Hepatic stellate cell (primary cell): ENCODE results near the gene MMP8.
"Not testable (repeated sequence)": the region's sequence is repeated elsewhere in the genome, so short reads cannot be mapped to it uniquely, and the experiment has no call there.

Experiments used
- DNase-seq: peaks from one replicate; pipeline ENCODE4 v3.0.0; 2011; ENCODE audit warnings: low spot score

Gene MMP8

DNA sequence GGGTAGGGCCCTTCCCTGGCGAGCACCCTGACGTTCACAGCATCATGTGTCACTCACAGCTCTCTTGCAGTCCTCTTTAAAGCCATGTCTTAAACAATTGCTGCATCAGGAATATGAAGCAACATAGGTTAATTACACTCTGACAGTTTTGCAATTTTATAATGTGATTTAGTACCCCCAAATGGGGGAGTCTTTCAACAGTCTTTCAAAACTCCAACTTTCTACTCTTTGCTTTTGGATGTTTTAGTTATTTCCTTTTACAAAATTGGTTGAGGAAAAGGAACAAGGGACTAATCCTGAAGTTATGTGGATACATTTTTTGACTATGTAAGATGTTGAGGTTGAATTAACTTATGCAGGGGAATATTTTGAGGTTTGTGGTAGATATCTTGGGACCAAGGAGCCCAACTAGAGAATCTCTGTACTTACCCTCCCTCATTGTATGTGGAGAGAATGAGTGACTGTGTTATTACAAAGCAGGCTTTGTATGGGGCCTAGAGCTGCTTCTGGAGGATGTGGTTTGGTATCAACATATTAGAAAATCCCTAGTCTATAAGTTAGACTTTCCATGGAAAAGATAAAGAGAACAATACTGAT is at the start of gene MMP8:
Gene MMP8 (minus strand): TSS at position 51 of the 597 bp plus-strand sequence. CDS start 99 bp downstream, outside the sequence.
- DNase-seq: no peak

DNA sequence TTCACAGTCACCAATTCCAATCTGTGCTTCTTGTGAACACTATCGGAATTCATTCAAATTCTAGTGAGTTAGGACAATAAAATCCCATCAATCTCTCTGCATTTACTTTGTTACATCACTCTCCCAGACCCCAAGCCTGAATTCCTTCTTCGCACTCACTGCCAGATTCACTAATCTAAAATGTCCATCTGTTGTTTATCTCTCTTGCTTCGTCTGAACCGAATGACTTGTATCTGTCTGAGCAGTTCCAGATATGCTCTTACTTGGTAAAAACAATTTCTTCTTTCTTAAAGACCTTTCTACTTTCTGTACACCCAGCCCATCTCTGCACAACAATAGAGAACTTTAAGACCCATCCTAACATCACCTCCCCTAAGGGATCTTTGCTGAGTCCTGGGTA is 48.6 kb upstream of the MMP8 start:
- no peak for DNase-seq

DNA sequence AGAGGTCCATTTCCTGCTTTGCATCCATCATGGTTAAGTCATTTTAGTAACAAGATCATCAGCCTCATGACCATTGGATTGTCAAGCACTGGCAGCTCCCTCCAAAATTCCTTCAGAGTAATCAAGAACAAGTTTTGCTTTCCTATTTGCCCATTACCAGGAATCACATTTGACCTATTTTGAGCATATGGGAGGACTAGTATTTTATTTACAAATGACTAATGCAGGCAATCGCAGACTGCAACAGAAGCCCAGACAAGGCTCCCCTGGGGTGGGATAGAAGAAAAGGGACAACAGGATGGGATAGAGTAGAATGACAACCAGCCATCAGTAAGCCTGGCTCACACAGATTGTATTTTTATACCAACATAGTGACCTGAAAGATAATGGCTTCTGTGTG is 46.6 kb upstream of the MMP8 start:
- no peak for DNase-seq

DNA sequence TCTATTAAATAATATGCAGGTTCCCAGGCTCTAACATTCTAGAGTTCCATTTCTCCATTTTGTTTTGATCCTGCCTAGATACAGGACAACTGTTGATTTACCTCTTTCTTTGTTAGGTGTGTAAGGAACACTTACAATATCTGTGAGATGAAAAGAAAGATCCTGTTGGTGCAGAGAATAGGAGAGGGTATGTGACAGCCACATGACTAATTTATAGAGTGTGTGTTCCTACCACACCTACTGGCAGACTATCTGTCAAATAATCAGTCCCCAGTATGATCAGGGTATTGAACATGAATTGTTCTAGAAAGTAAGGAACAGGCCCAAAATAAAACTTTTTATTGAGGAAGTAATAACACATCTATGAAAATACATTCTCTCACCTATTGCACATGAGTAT is 45.4 kb upstream of the MMP8 start:
- DNase-seq: no peak

DNA sequence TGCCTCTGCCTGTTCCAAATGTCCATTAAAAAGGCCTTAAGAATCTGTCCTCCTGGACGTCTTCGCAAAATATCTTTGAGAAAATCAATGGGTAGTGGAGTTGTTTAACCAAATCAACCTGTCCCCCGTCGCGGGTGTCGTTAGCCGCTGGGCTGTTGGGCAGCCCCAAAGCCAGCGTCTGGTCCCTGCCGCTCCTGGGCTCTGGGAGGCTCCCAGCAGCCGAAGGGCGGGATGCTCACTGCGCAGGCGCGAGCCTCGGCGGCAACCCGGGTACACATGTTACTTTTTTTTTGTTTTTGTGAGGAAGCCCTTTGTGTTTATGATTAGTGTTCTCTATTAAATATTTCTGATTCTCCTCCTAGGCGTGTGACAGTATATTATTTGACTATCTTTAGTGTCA is 43.0 kb upstream of the MMP8 start:
- no peak for DNase-seq

DNA sequence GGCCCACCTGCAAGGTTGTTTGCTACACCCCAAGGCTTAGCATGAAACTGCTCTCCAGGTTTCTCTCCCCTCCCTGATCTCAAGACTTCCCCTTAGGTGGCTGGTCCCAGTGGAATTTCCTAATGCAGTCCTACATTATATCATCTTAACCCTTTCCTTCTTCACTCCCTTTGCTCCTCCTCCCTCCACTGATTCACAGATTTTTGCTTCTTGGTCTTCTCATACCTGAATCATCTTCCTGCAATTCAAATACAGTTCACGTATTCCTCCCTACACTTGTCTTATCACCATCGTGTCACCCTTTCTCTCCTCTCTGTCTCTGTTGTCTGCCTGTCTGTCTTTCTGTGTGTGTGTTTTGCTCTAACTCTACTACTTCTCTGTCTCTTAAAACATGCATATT is 38.7 kb upstream of the MMP8 start:
- no peak for DNase-seq

- DNase-seq: no peak
Measured at GRCh38 chr11:102762361-102762767, 37.6 kb upstream of the MMP8 start.

GRCh38 chr11:102761646-102762238 is 37.0 kb upstream of the MMP8 start:
- DNase-seq: peak; percentile 22

GRCh38 chr11:102760344-102761035 is 35.7 kb upstream of the MMP8 start:
- DNase-seq: peak; percentile 60

DNA sequence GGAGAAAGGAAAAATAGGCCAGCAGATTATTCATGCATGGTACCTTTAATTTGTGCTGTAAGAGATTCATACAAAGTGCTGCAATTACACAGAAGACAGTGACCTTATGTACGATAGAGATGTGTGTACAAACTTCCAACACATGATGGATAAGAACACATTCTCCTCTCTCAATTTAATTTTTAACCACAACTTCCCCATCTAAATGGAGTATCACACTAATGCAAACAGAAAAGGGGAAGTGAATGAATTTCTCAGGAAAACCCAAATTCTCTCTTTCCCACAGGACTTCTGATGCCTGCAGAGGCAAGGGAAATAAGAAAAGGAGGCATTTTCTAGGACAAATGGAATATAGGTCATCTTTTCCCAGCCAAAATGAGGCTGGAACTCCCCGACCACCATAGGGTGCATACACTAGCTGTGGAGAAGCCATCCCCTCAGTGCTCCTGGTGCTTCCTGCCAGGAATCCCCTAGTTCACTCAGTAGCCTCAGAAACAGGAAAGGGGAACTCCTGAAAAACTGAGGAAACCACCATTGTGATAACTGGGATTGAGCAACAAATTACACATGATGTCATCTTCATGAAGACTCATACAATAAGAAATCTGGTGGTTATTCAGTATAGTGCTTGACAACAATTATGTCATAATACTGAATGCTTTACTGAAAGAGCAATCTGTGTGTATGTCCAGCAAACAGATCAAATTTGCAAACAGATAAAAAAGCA is 33.2 kb upstream of the MMP8 start:
- DNase-seq: no peak

DNA sequence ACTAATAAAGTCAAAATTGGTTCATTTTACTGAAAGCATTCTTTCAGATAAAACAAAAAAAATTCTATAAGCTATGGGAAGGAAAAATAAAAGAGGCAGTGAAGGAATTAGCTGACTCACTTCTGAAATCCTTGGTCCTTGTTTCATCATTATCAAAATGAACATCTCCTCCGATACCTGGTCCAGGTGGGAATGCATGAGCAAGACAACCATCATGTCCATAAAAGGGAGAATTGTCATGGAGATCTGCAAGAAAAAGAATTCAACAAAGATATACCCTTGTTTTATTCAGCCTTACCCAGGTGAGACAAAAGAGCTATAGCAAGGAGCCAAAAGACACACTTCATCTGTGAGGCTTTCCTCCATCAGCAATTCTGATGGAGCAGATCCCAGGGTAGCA is 28.5 kb upstream of the MMP8 start:
- no peak for DNase-seq

GRCh38 chr11:102751673-102752072 is 26.9 kb upstream of the MMP8 start:
- no peak for DNase-seq

- no peak for DNase-seq
Measured at GRCh38 chr11:102749101-102749722, 24.5 kb upstream of the MMP8 start.

DNA sequence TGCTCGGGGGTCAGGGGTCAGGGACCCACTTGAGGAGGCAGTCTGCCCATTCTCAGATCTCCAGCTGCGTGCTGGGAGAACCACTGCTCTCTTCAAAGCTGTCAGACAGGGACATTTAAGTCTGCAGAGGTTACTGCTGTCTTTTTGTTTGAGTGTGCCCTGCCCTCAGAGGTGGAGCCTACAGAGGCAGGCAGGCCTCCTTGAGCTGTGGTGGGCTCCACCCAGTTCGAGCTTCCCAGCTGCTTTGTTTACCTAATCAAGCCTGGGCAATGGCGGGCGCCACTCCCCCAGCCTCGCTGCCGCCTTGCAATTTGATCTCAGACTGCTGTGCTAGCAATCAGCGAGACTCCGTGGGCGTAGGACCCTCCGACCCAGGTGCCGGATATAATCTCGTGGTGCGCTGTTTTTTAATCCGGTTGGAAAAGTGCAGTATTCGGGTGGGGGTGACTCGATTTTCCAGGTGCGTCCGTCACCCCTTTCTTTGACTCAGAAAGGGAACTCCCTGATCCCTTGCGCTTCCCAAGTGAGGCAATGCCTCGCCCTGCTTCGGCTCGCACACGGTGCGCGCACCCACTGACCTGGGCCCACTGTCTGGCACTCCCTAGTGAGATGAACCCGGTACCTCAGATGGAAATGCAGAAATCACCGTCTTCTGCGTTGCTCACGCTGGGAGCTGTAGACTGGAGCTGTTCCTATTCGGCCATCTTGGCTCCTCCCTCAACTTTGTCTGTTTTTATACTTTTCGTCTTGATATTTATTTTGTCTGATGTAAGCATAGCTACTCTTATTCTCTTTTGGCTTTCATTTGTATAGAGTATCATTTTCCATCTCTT is 22.2 kb upstream of the MMP8 start:
- not testable (repeated sequence) for DNase-seq

- no peak for DNase-seq
Measured at GRCh38 chr11:102734650-102735049, 9.9 kb upstream of the MMP8 start.

DNA sequence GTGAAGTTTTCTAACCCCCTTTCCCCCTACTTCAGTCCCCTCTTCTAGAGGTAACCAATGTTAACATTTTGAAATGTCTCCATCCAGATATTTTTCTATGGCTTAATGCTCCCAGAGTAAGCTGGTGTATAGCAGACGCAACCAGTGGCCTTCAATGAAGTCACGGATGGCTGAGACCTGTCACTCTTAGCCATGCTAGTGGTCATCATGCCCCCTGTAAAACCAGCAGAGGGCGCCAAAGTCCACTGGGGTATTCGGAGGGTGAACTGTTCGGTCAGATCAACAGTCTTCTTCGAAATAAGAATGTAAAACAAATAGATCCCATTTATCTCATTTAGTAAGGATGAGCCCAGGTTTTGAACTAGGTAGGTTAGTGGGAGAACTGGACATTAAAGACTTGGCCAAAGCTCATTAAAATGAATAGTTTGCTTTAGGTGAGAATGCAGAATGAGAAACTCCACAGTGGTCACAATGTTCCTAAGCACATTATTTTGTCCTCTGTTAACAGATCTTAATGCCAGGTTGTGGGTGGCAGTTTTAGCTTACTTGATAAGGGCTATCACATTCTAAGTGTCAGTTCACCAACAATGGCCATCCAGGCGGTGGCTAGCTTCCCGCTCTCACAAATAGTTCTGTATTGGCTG is 8.6 kb upstream of the MMP8 start:
- peak; percentile 50 for DNase-seq

DNA sequence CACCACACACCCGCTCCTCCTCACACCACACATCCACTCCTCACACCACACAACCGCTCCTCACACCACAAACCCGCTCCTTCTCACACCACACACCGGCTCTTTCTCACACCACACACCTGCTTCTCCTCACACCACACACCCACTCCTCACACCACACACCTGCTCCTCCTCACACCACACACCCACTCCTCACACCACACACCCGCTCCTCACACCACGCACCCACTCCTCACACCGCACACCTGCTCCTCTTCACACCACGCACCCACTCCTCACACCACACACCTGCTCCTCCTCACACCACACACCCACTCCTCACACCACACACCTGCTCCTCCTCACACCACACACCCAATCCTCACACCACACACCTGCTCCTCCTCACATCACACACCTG is 6.2 kb upstream of the MMP8 start:
- DNase-seq: not testable (repeated sequence)

DNA sequence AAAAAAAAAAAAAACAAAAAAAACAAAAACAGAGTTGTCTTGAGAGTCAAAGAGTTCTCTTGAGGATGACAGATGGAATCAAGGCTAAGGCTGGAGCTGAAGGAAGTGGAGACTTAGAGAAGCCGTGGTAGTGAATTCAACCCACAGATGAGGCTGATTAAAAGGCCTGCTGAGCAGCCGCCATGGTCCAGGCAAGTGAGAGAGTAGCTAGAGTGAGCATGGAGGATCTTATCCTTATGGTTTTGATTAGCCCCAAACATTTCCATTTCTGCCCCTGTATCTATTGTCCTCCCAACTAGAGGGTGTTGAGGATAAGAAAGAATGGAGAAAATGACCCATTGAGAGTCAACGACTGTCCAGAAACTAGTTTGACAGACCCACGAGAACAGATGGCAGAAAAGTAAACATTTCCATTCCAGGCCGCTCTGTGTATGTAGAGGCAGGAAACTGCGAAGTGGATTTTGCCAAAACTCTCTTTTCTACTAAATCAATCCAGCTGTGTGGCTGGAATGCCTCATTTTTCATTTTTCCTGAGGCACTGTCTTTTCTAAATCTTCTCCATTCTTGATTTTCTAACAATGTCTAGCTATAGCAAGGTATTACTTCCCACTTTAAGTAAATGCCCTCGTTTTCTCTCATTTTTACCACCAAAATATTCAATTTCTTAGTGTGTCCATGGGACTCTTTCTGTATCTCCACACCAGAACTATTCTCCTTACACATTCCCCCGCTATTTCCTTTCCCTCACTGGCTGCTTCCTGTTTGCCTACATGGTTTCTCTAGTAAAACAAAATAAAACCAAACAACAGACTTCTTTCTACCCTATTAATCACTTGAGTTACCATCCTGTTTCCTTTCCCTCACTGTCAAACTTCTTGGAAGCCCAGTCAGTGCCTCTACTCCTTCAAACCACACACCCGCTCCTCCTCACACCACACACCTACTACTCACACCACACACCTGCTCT is 5.4 kb upstream of the MMP8 start:
- no peak for DNase-seq

DNA sequence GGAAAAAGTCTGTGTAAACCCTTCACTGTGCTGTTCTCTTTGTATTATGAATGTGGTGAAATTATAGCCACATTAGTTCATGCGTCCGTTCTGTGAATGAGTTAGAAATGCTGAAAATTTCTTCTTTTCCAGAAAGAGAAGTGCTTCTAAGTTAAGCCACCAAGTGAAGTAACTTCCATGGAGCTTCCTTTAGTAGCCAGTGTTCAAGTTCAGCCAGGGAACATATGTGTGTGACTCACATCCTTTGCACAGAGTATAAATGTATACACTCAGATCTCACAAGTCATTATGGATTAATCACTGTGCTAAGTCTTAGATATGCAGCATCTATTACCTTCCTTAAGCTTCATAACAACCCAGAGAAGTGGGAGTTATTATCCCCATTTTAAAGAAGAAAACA is 3.1 kb upstream of the MMP8 start:
- DNase-seq: no peak

DNA sequence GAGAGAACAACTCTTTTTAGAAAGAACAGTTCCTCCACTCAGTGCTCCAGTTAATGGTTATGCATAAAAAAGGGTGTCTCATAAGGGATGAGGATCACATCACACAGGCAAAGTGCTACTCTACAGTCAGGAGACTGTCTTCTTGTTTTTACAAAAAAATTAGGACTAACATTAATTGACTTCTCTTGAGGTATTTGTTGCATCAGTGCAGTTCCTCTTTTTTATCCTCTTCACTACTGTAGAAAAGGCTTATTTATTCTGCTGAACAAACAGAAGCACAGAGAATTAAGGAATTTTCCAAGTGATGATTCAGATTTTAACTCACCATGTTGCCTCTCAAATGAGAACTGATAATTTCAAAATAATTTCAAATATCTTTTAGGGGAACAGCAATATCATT is 1.9 kb downstream of the MMP8 start:
- DNase-seq: no peak
